ENCODE data around the gene DNAH2.

The DNAH2 gene

GRCh38 chr17:7848131-7848579, 130.6 kb downstream of the DNAH2 start:
- WGBS (ENCODE audit: extremely low coverage, insufficient coverage, low lambda C conversion rate): no CpG with 5 or more reads among the region's 20 CpGs
- H2AK5ac ChIP-seq (ENCODE audit: low read length): no peak overlapping the region
- H3K79me1 ChIP-seq (ENCODE audit: low read length): no peaks in the 10 kb centered on the region
- H2BK5ac ChIP-seq (ENCODE audit: low read length): no peak overlapping the region
- no peak overlapping the region for H2BK15ac ChIP-seq (replicated peaks; ENCODE audit: low read depth)
- H3K27ac ChIP-seq (ENCODE audit: low read depth, low read length): no peak overlapping the region
- H4K8ac ChIP-seq (ENCODE audit: low read depth, low read length): no peak overlapping the region
- no peak for DNase-seq
- H3K36me3 ChIP-seq (ENCODE audit: control insufficient read depth, insufficient read depth, low read length): no peaks in the 10 kb centered on the region
- no peak overlapping the region for H3K23ac ChIP-seq (ENCODE audit: low read length)
- H3K9ac ChIP-seq (ENCODE audit: low read length): no peak overlapping the region
- no peak overlapping the region for H2BK120ac ChIP-seq (ENCODE audit: low read depth, low read length)
- H4K5ac ChIP-seq (ENCODE audit: low read length): no peak overlapping the region
- no peaks in the 10 kb centered on the region for H3K79me2 ChIP-seq (ENCODE audit: control insufficient read depth, insufficient read depth, low read length)
- no peak overlapping the region for H3K18ac ChIP-seq (ENCODE audit: low read length)
- H3K4me2 ChIP-seq (ENCODE audit: low read length): no peak overlapping the region
- H3K27me3 ChIP-seq (ENCODE audit: insufficient read depth, low read length, poor library complexity): peaks cover 7% of the 10 kb centered on the region
- no peak overlapping the region for H3K4me3 ChIP-seq (ENCODE audit: low read length)
- no peak overlapping the region for H3K56ac ChIP-seq (ENCODE audit: low read length)
- no peak overlapping the region for H3K4ac ChIP-seq (ENCODE audit: low read depth, low read length)
- H3K4me1 ChIP-seq (ENCODE audit: control insufficient read depth, low read depth, low read length): no peaks in the 10 kb centered on the region

GRCh38 chr17:7848739-7849129, 131.2 kb downstream of the DNAH2 start:
- H3K36me3 ChIP-seq (ENCODE audit: control insufficient read depth, insufficient read depth, low read length): no peaks in the 10 kb centered on the region
- no peak overlapping the region for H3K4me3 ChIP-seq (ENCODE audit: low read length)
- no peak overlapping the region for H4K5ac ChIP-seq (ENCODE audit: low read length)
- peaks cover 7% of the 10 kb centered on the region for H3K27me3 ChIP-seq (ENCODE audit: insufficient read depth, low read length, poor library complexity)
- no peak for DNase-seq
- no peak overlapping the region for H2BK120ac ChIP-seq (ENCODE audit: low read depth, low read length)
- H3K79me2 ChIP-seq (ENCODE audit: control insufficient read depth, insufficient read depth, low read length): no peaks in the 10 kb centered on the region
- H3K56ac ChIP-seq (ENCODE audit: low read length): no peak overlapping the region
- H3K9ac ChIP-seq (ENCODE audit: low read length): no peak overlapping the region
- H3K23ac ChIP-seq (ENCODE audit: low read length): no peak overlapping the region
- no peak overlapping the region for H3K4ac ChIP-seq (ENCODE audit: low read depth, low read length)
- H3K4me2 ChIP-seq (ENCODE audit: low read length): no peak overlapping the region
- no peak overlapping the region for H2AK5ac ChIP-seq (ENCODE audit: low read length)
- H3K4me1 ChIP-seq (ENCODE audit: control insufficient read depth, low read depth, low read length): no peaks in the 10 kb centered on the region
- no CpG with 5 or more reads among the region's 21 CpGs for WGBS (ENCODE audit: extremely low coverage, insufficient coverage, low lambda C conversion rate)
- no peak overlapping the region for H3K18ac ChIP-seq (ENCODE audit: low read length)
- no peaks in the 10 kb centered on the region for H3K79me1 ChIP-seq (ENCODE audit: low read length)
- H3K27ac ChIP-seq (ENCODE audit: low read depth, low read length): no peak overlapping the region
- H2BK15ac ChIP-seq (replicated peaks; ENCODE audit: low read depth): no peak overlapping the region
- no peak overlapping the region for H4K8ac ChIP-seq (ENCODE audit: low read depth, low read length)
- no peak overlapping the region for H2BK5ac ChIP-seq (ENCODE audit: low read length)

GRCh38 chr17:7849130-7849750, 131.7 kb downstream of the DNAH2 start:
- H3K79me1 ChIP-seq (ENCODE audit: low read length): no peaks in the 10 kb centered on the region
- H2AK5ac ChIP-seq (ENCODE audit: low read length): no peak overlapping the region
- no peak overlapping the region for H3K4me3 ChIP-seq (ENCODE audit: low read length)
- H4K8ac ChIP-seq (ENCODE audit: low read depth, low read length): no peak overlapping the region
- H3K56ac ChIP-seq (ENCODE audit: low read length): no peak overlapping the region
- no peak overlapping the region for H3K4me2 ChIP-seq (ENCODE audit: low read length)
- no peak overlapping the region for H2BK15ac ChIP-seq (replicated peaks; ENCODE audit: low read depth)
- H3K79me2 ChIP-seq (ENCODE audit: control insufficient read depth, insufficient read depth, low read length): no peaks in the 10 kb centered on the region
- H3K4me1 ChIP-seq (ENCODE audit: control insufficient read depth, low read depth, low read length): no peaks in the 10 kb centered on the region
- H4K5ac ChIP-seq (ENCODE audit: low read length): no peak overlapping the region
- no peak overlapping the region for H3K4ac ChIP-seq (ENCODE audit: low read depth, low read length)
- H2BK5ac ChIP-seq (ENCODE audit: low read length): no peak overlapping the region
- peaks cover 7% of the 10 kb centered on the region for H3K27me3 ChIP-seq (ENCODE audit: insufficient read depth, low read length, poor library complexity)
- H3K27ac ChIP-seq (ENCODE audit: low read depth, low read length): no peak overlapping the region
- no peak for DNase-seq
- no peak overlapping the region for H3K23ac ChIP-seq (ENCODE audit: low read length)
- H3K36me3 ChIP-seq (ENCODE audit: control insufficient read depth, insufficient read depth, low read length): no peaks in the 10 kb centered on the region
- WGBS (ENCODE audit: extremely low coverage, insufficient coverage, low lambda C conversion rate): no CpG with 5 or more reads among the region's 35 CpGs
- H3K9ac ChIP-seq (ENCODE audit: low read length): no peak overlapping the region
- no peak overlapping the region for H2BK120ac ChIP-seq (ENCODE audit: low read depth, low read length)
- H3K18ac ChIP-seq (ENCODE audit: low read length): no peak overlapping the region

GRCh38 chr17:7849751-7850504, 132.4 kb downstream of the DNAH2 start:
- no CpG with 5 or more reads among the region's 12 CpGs for WGBS (ENCODE audit: extremely low coverage, insufficient coverage, low lambda C conversion rate)
- Histone ChIP-seq H2BK5ac (ENCODE audit: low read length) (no peak overlapping the region), H4K8ac (ENCODE audit: low read depth, low read length) (no peak overlapping the region), H3K23ac (ENCODE audit: low read length) (no peak overlapping the region), H3K4ac (ENCODE audit: low read depth, low read length) (no peak overlapping the region), H3K18ac (ENCODE audit: low read length) (no peak overlapping the region), H2BK15ac (replicated peaks; ENCODE audit: low read depth) (no peak overlapping the region), H3K79me1 (ENCODE audit: low read length) (no peaks in the 10 kb centered on the region), H3K27me3 (ENCODE audit: insufficient read depth, low read length, poor library complexity) (peaks cover 7% of the 10 kb centered on the region), H3K36me3 (ENCODE audit: control insufficient read depth, insufficient read depth, low read length) (no peaks in the 10 kb centered on the region), H3K56ac (ENCODE audit: low read length) (no peak overlapping the region), H3K27ac (ENCODE audit: low read depth, low read length) (no peak overlapping the region), H4K5ac (ENCODE audit: low read length) (no peak overlapping the region), H3K9ac (ENCODE audit: low read length) (no peak overlapping the region), H3K4me2 (ENCODE audit: low read length) (no peak overlapping the region), H3K79me2 (ENCODE audit: control insufficient read depth, insufficient read depth, low read length) (no peaks in the 10 kb centered on the region), H2AK5ac (ENCODE audit: low read length) (no peak overlapping the region), H3K4me3 (ENCODE audit: low read length) (no peak overlapping the region), H3K4me1 (ENCODE audit: control insufficient read depth, low read depth, low read length) (no peaks in the 10 kb centered on the region), H2BK120ac (ENCODE audit: low read depth, low read length) (no peak overlapping the region)
- no peak for DNase-seq

- H2AK5ac ChIP-seq (ENCODE audit: low read length): no peak overlapping the region
- no peak overlapping the region for H3K27ac ChIP-seq (ENCODE audit: low read depth, low read length)
- H4K8ac ChIP-seq (ENCODE audit: low read depth, low read length): no peak overlapping the region
- H3K4me3 ChIP-seq (ENCODE audit: low read length): no peak overlapping the region
- WGBS (ENCODE audit: extremely low coverage, insufficient coverage, low lambda C conversion rate): no CpG with 5 or more reads among the region's 17 CpGs
- no peaks in the 10 kb centered on the region for H3K36me3 ChIP-seq (ENCODE audit: control insufficient read depth, insufficient read depth, low read length)
- no peak overlapping the region for H2BK120ac ChIP-seq (ENCODE audit: low read depth, low read length)
- peaks cover 9% of the 10 kb centered on the region for H3K27me3 ChIP-seq (ENCODE audit: insufficient read depth, low read length, poor library complexity)
- no peak overlapping the region for H3K4ac ChIP-seq (ENCODE audit: low read depth, low read length)
- no peak overlapping the region for H4K5ac ChIP-seq (ENCODE audit: low read length)
- no peak overlapping the region for H2BK15ac ChIP-seq (replicated peaks; ENCODE audit: low read depth)
- peak overlapping the region; percentile 82 for H3K4me2 ChIP-seq (ENCODE audit: low read length)
- H3K56ac ChIP-seq (ENCODE audit: low read length): peak overlapping the region; percentile 0
- H3K79me1 ChIP-seq (ENCODE audit: low read length): no peaks in the 10 kb centered on the region
- no peaks in the 10 kb centered on the region for H3K79me2 ChIP-seq (ENCODE audit: control insufficient read depth, insufficient read depth, low read length)
- no peak overlapping the region for H3K23ac ChIP-seq (ENCODE audit: low read length)
- H2BK5ac ChIP-seq (ENCODE audit: low read length): no peak overlapping the region
- no peak overlapping the region for H3K9ac ChIP-seq (ENCODE audit: low read length)
- peaks cover 2% of the 10 kb centered on the region for H3K4me1 ChIP-seq (ENCODE audit: control insufficient read depth, low read depth, low read length)
- no peak overlapping the region for H3K18ac ChIP-seq (ENCODE audit: low read length)
- no peak for DNase-seq
Observed at GRCh38 chr17:7850701-7851437, 133.3 kb downstream of the DNAH2 start.
